Smooth muscle cell of the brain vasculature (primary cell): ENCODE measurements around the gene CCL14.
"Not testable (repeated sequence)": the region's sequence is repeated elsewhere in the genome, so short reads cannot be mapped to it uniquely, and the experiment has no call there.

Source experiments
- DNase-seq: peaks from one replicate; pipeline ENCODE4 v3.0.0-alpha.2; 2012; ENCODE audit warnings: low read depth, low spot score

CCL14 gene

DNA sequence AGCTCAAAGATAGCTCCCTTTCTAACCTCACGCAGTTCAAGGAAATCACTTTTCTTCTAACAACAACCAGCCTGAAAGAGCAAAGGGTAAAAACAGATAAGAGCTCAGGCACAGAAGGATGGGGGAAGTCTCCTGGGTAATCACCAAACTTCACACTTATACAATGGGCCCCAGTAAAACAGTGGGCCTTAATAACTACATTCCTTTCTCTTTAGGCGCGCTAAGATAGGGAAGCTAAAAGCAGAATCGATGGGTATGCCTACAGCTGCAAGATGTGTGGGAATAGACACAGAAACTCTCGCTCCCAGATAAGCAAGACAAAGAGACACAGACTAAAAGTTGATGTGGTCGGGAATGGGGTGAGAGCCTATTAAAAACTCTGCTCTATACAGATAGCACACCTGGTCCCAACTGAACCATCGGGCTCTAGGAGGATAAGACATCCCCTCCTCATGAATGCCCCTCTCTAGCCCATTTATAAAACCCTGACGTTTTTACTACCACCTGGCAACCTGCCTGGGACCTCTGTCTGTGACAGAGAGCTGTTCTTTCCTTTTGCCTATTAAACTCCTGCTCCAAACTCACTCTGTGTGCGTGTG, 43.8 kb downstream of the CCL14 start:
- no peak for DNase-seq

DNA sequence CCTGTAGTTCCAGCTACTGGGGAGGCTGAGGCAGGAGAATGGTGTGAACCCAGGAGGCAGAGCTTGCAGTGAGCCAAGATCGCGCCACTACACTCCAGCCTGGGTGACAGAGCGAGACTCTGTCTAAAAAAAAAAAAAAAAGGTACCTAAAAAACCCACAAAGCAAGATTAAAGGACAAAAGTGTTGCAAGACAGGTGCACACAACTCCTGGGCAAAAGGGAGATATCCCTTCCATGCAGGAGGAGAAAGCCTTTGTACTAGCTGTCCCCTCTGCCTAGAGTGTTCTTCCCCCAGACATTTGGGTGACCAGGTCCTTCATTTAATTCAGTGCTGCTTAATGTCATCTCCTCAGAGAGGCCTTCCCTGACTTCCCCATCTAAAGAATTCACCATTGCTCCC, 48.0 kb downstream of the CCL14 start:
- not testable (repeated sequence) for DNase-seq

DNA sequence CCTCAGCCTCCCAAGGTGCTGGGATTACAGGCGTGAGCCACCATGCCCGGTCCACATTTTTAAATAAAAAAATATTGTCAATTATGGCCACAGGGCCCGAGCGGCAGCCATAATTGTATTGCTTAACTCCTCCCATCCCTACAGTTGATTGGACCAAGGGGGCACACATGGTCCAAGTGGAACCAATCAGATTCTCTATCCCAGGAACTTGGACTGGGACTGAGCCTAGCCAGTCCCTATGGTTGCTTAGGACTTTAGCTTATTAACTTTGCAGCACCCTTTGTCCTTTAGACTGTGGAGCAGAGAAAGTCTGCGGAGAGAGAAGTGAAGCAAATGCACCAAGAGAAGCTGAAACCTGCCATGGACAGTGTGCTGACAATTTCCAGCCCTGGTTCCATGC, 50.5 kb downstream of the CCL14 start:
- no peak for DNase-seq

DNA sequence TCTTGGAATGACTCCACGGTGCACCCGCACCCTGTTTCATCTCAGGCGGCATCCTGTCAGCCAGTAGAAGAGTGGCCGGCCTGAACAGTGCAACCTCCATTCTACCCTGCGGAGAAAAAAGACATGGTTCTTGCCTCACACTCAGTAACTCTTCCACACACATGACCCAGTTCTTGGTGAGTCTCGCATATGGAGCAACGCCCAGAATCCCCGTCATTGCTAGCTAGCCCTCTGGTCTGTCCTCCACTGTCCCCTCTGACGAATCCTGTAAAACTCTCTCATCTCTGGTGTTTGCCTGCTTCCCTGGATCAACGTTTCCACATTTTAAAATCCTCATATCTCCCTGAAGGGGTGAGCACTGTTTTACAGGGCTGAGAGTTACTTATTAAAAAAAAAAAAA, 51.8 kb downstream of the CCL14 start:
- no peak for DNase-seq
